ENCODE results near the gene EMP2.
"Not testable (repeated sequence)": the region's sequence is repeated elsewhere in the genome, so short reads cannot be mapped to it uniquely, and the experiment has no call there.

The EMP2 gene

GRCh38 chr16:10566613-10567012 is 13.8 kb downstream of the EMP2 start:
- no peak overlapping the region for H3K27ac ChIP-seq (ENCODE audit: insufficient read depth in 1 of 2, low read depth in 1 of 2, low read length in 2 of 2, poor library complexity in 1 of 2, severe bottlenecking in 2 of 2)
- no peak for DNase-seq
- H3K4me3 ChIP-seq (ENCODE audit: control insufficient read depth in 1 of 7, extremely low read depth in 1 of 7, insufficient read depth in 4 of 7, low read depth in 2 of 7, low read length in 6 of 7), result no peak overlapping the region
- no peaks in the 10 kb centered on the region for H3K36me3 ChIP-seq (ENCODE audit: control insufficient read depth in 4 of 4, insufficient read depth in 4 of 4, low read length in 3 of 4)
- ChIA-PET CTCF (interaction anchor here (1.2 kb wide), 1 partner anchor 10 kb away, joined by 3 read pairs; no protein-coding TSS in a partner anchor), POLR2A (no interaction called here)
- WGBS (ENCODE audit: insufficient coverage), result 98% methylated on average over 5 of the region's 6 CpGs
- no peaks in the 10 kb centered on the region for H3K27me3 ChIP-seq (replicated peaks in 2 of 5; ENCODE audit: control insufficient read depth in 4 of 5, insufficient read depth in 5 of 5, low read length in 4 of 5)
- peaks cover 0 to 9% (median 0%) of the 10 kb centered on the region in 5 experiments for H3K9me3 ChIP-seq (ENCODE audit: control extremely low read depth in 1 of 5, control insufficient read depth in 4 of 5, insufficient read depth in 2 of 5, low read depth in 1 of 5, low read length in 4 of 5)
- peaks cover 0 to 4% (median 0%) of the 10 kb centered on the region in 4 experiments for H3K4me1 ChIP-seq (ENCODE audit: control extremely low read depth in 1 of 4, control insufficient read depth in 4 of 4, insufficient read depth in 4 of 4, low read length in 3 of 4)

DNA sequence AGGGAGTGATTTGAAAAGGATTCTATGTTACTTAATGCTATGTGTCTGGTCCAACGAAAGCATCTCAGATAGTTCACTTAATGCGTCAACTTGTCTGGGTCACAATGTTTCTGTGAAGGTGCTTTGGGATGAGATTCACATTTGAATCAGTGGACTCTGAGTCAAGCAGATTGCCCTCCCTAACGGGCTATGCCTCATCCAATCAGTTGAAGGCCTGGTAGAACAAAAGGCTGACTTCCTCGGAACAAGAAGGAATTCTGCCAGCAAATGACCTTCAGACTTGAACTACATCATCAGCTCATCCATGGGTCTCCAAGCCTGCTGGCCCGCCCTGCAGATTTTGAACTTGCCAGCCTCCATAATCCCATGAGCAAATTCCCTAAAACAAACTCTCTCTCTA is 15.2 kb downstream of the EMP2 start:
- Histone ChIP-seq H3K36me3 (ENCODE audit: control insufficient read depth in 4 of 4, insufficient read depth in 4 of 4, low read length in 3 of 4) (no peaks in the 10 kb centered on the region), H3K27me3 (replicated peaks in 2 of 5; ENCODE audit: control insufficient read depth in 4 of 5, insufficient read depth in 5 of 5, low read length in 4 of 5) (no peaks in the 10 kb centered on the region), H3K4me3 (ENCODE audit: control insufficient read depth in 1 of 7, extremely low read depth in 1 of 7, insufficient read depth in 4 of 7, low read depth in 2 of 7, low read length in 6 of 7) (no peak overlapping the region), H3K27ac (ENCODE audit: insufficient read depth in 1 of 2, low read depth in 1 of 2, low read length in 2 of 2, poor library complexity in 1 of 2, severe bottlenecking in 2 of 2) (no peak overlapping the region), H3K4me1 (ENCODE audit: control extremely low read depth in 1 of 4, control insufficient read depth in 4 of 4, insufficient read depth in 4 of 4, low read length in 3 of 4) (peaks cover 0 to 7% (median 5%) of the 10 kb centered on the region in 4 experiments), H3K9me3 (ENCODE audit: control extremely low read depth in 1 of 5, control insufficient read depth in 4 of 5, insufficient read depth in 2 of 5, low read depth in 1 of 5, low read length in 4 of 5) (peaks cover 0 to 9% (median 0%) of the 10 kb centered on the region in 5 experiments)
- no peak for DNase-seq
- ChIA-PET POLR2A (no interaction called here), CTCF (no interaction called here)
- WGBS (ENCODE audit: insufficient coverage), result 97% methylated on average over 5 of the region's 5 CpGs

- peaks cover 0 to 9% (median 0%) of the 10 kb centered on the region in 5 experiments for H3K9me3 ChIP-seq (ENCODE audit: control extremely low read depth in 1 of 5, control insufficient read depth in 4 of 5, insufficient read depth in 2 of 5, low read depth in 1 of 5, low read length in 4 of 5)
- 34% methylated on average over 3 of the region's 5 CpGs for WGBS (ENCODE audit: insufficient coverage)
- no peaks in the 10 kb centered on the region for H3K36me3 ChIP-seq (ENCODE audit: control insufficient read depth in 4 of 4, insufficient read depth in 4 of 4, low read length in 3 of 4)
- no peak overlapping the region for H3K4me3 ChIP-seq (ENCODE audit: control insufficient read depth in 1 of 7, extremely low read depth in 1 of 7, insufficient read depth in 4 of 7, low read depth in 2 of 7, low read length in 6 of 7)
- no peak overlapping the region for H3K27ac ChIP-seq (ENCODE audit: insufficient read depth in 1 of 2, low read depth in 1 of 2, low read length in 2 of 2, poor library complexity in 1 of 2, severe bottlenecking in 2 of 2)
- ChIA-PET POLR2A (no interaction called here), CTCF (no interaction called here)
- H3K4me1 ChIP-seq (ENCODE audit: control extremely low read depth in 1 of 4, control insufficient read depth in 4 of 4, insufficient read depth in 4 of 4, low read length in 3 of 4), result peaks cover 0 to 7% (median 5%) of the 10 kb centered on the region in 4 experiments
- DNase-seq, result no peak
- H3K27me3 ChIP-seq (replicated peaks in 2 of 5; ENCODE audit: control insufficient read depth in 4 of 5, insufficient read depth in 5 of 5, low read length in 4 of 5), result no peaks in the 10 kb centered on the region
These were observed 15.8 kb downstream of the EMP2 start for GRCh38 chr16:10564591-10564990.

DNA sequence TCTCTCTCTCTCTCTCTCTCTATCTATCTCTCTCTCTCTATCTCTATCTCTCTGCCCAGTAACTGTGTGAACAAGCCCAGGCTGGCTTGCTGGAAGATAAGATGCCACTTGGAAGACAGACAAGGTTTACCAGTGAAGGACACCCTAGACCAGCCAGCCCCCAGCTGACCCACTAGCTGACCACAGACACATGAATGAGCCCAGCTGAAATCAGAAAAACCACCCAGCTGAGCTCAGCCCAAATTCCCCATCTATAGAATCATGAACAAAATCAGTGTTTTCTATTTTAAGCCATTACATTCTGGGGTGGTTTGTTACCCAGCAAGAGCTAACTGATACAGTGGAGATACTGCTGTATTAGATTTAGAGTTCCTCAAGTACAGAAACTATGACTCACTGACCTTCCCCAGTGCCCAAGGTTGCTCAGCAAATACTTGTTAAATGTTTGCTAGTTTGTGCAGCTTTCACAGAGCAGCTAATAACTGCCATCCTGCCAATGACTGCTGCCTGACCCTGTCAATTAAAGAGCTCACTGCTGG is 18.0 kb downstream of the EMP2 start:
- no peaks in the 10 kb centered on the region for H3K36me3 ChIP-seq (ENCODE audit: control insufficient read depth in 4 of 4, insufficient read depth in 4 of 4, low read length in 3 of 4)
- no peak overlapping the region for H3K27ac ChIP-seq (ENCODE audit: insufficient read depth in 1 of 2, low read depth in 1 of 2, low read length in 2 of 2, poor library complexity in 1 of 2, severe bottlenecking in 2 of 2)
- ChIA-PET POLR2A (no interaction called here), CTCF (no interaction called here)
- H3K9me3 ChIP-seq (ENCODE audit: control extremely low read depth in 1 of 5, control insufficient read depth in 4 of 5, insufficient read depth in 2 of 5, low read depth in 1 of 5, low read length in 4 of 5), result peaks cover 0 to 9% (median 0%) of the 10 kb centered on the region in 5 experiments
- H3K27me3 ChIP-seq (replicated peaks in 2 of 5; ENCODE audit: control insufficient read depth in 4 of 5, insufficient read depth in 5 of 5, low read length in 4 of 5), result no peaks in the 10 kb centered on the region
- no peak for DNase-seq
- peaks cover 0 to 7% (median 5%) of the 10 kb centered on the region in 4 experiments for H3K4me1 ChIP-seq (ENCODE audit: control extremely low read depth in 1 of 4, control insufficient read depth in 4 of 4, insufficient read depth in 4 of 4, low read length in 3 of 4)
- H3K4me3 ChIP-seq (ENCODE audit: control insufficient read depth in 1 of 7, extremely low read depth in 1 of 7, insufficient read depth in 4 of 7, low read depth in 2 of 7, low read length in 6 of 7), result no peak overlapping the region

DNA sequence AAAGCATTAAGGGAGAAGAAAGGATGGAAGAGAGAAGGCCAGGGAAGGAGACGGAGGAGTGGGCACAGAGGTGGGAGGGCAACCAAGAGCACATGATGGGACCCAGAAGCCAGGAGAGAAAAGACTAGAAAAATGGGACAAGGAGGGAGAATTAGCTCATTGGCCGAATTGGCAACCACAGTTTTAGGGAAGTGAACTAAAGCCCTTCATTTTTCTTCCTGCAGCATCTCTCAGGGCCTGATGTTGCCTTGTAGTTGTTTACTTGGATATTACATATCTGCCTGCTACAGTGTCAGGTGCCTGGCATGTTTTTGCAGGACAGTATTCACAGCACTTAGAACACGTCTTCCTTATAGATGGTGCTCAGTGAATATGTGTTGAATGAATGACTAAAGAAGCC is 19.0 kb downstream of the EMP2 start:
- Histone ChIP-seq H3K27me3 (replicated peaks in 2 of 5; ENCODE audit: control insufficient read depth in 4 of 5, insufficient read depth in 5 of 5, low read length in 4 of 5) (no peaks in the 10 kb centered on the region), H3K4me1 (ENCODE audit: control extremely low read depth in 1 of 4, control insufficient read depth in 4 of 4, insufficient read depth in 4 of 4, low read length in 3 of 4) (peaks cover 0 to 7% (median 5%) of the 10 kb centered on the region in 4 experiments), H3K4me3 (ENCODE audit: control insufficient read depth in 1 of 7, extremely low read depth in 1 of 7, insufficient read depth in 4 of 7, low read depth in 2 of 7, low read length in 6 of 7) (no peak overlapping the region), H3K9me3 (ENCODE audit: control extremely low read depth in 1 of 5, control insufficient read depth in 4 of 5, insufficient read depth in 2 of 5, low read depth in 1 of 5, low read length in 4 of 5) (peaks cover 0 to 10% (median 0%) of the 10 kb centered on the region in 5 experiments), H3K27ac (ENCODE audit: insufficient read depth in 1 of 2, low read depth in 1 of 2, low read length in 2 of 2, poor library complexity in 1 of 2, severe bottlenecking in 2 of 2) (no peak overlapping the region), H3K36me3 (ENCODE audit: control insufficient read depth in 4 of 4, insufficient read depth in 4 of 4, low read length in 3 of 4) (no peaks in the 10 kb centered on the region)
- ChIA-PET POLR2A (interaction anchor here (0.6 kb wide), 1 partner anchor 39 kb away, joined by 5 read pairs; no protein-coding TSS in a partner anchor), CTCF (interaction anchor here (1.7 kb wide), 1 partner anchor 9 kb away, joined by 5 read pairs; no protein-coding TSS in a partner anchor)
- peak in 2 of 3 donors; percentile 25 to 40 for DNase-seq
- 67% methylated on average over 3 of the region's 3 CpGs for WGBS (ENCODE audit: insufficient coverage)

DNA sequence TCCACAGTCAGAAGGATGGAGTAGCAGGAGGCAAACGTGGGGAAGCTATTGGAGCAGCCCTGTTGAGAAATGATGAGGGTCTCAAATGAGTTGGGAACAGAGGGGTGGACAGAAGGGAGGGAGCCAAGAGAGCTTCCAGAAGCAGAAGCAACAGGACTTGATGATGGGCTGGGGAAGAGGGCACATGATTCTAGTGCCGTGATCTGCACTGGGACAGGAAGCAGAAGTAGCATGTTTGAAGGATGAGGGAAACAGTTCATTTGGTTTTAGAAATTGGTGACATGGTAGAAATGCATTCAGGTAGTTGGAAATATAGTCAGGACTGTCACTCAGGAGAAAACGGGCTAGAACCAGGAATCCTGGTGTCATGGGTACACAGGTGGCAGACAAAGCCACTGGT is 19.4 kb downstream of the EMP2 start:
- H3K9me3 ChIP-seq (ENCODE audit: control extremely low read depth in 1 of 5, control insufficient read depth in 4 of 5, insufficient read depth in 2 of 5, low read depth in 1 of 5, low read length in 4 of 5), result peaks cover 0 to 12% (median 0%) of the 10 kb centered on the region in 5 experiments
- ChIA-PET CTCF (interaction anchor here (1.7 kb wide), 1 partner anchor 8 kb away, joined by 5 read pairs; no protein-coding TSS in a partner anchor), POLR2A (no interaction called here)
- no peaks in the 10 kb centered on the region for H3K27me3 ChIP-seq (replicated peaks in 2 of 5; ENCODE audit: control insufficient read depth in 4 of 5, insufficient read depth in 5 of 5, low read length in 4 of 5)
- no peaks in the 10 kb centered on the region for H3K36me3 ChIP-seq (ENCODE audit: control insufficient read depth in 4 of 4, insufficient read depth in 4 of 4, low read length in 3 of 4)
- no peak overlapping the region for H3K4me3 ChIP-seq (ENCODE audit: control insufficient read depth in 1 of 7, extremely low read depth in 1 of 7, insufficient read depth in 4 of 7, low read depth in 2 of 7, low read length in 6 of 7)
- DNase-seq, result peak in 2 of 3 donors; percentile 19 to 37
- 24% methylated on average over 3 of the region's 3 CpGs for WGBS (ENCODE audit: insufficient coverage)
- peaks cover 0 to 7% (median 5%) of the 10 kb centered on the region in 4 experiments for H3K4me1 ChIP-seq (ENCODE audit: control extremely low read depth in 1 of 4, control insufficient read depth in 4 of 4, insufficient read depth in 4 of 4, low read length in 3 of 4)
- no peak overlapping the region for H3K27ac ChIP-seq (ENCODE audit: insufficient read depth in 1 of 2, low read depth in 1 of 2, low read length in 2 of 2, poor library complexity in 1 of 2, severe bottlenecking in 2 of 2)

DNA sequence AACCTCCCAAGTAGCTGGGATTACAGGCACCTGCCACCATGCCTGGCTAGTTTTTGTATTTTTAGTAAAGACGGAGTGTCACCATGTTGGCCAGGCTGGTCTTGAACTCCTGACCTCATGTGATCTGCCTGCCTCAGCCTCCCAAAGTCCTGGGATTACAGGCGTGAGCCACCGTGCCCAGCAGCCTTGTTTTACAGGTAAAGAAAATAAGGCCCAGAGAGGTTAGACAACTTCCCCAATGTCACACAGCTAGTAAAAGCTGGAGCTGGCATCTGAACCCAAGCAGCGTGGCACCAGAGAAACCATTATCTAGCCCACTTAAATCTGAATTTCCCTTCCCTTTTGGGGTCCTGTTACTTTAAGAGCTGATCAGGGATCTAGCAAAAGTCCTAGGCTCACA is 20.6 kb downstream of the EMP2 start:
- peaks cover 0 to 12% (median 2%) of the 10 kb centered on the region in 5 experiments for H3K9me3 ChIP-seq (ENCODE audit: control extremely low read depth in 1 of 5, control insufficient read depth in 4 of 5, insufficient read depth in 2 of 5, low read depth in 1 of 5, low read length in 4 of 5)
- POLR2A ChIA-PET; DNase-seq; H3K36me3 ChIP-seq (ENCODE audit: control insufficient read depth in 4 of 4, insufficient read depth in 4 of 4, low read length in 3 of 4); H3K27ac ChIP-seq (ENCODE audit: insufficient read depth in 1 of 2, low read depth in 1 of 2, low read length in 2 of 2, poor library complexity in 1 of 2, severe bottlenecking in 2 of 2); H3K27me3 ChIP-seq (replicated peaks in 2 of 5; ENCODE audit: control insufficient read depth in 4 of 5, insufficient read depth in 5 of 5, low read length in 4 of 5); H3K4me1 ChIP-seq (ENCODE audit: control extremely low read depth in 1 of 4, control insufficient read depth in 4 of 4, insufficient read depth in 4 of 4, low read length in 3 of 4); H3K4me3 ChIP-seq (ENCODE audit: control insufficient read depth in 1 of 7, extremely low read depth in 1 of 7, insufficient read depth in 4 of 7, low read depth in 2 of 7, low read length in 6 of 7): not testable (repeated sequence)
- 96% methylated on average over 4 of the region's 4 CpGs for WGBS (ENCODE audit: insufficient coverage)
- CTCF ChIA-PET, result interaction anchor here (1.1 kb wide), 1 partner anchor 11 kb away, joined by 5 read pairs; no protein-coding TSS in a partner anchor

Measured in common myeloid progenitor, CD34-positive (primary cell).